Hindlimb muscle (tissue), 1 donor: ENCODE measurements around the gene SLITRK2. TPM values are rescaled to one million over a fixed set of nuclear protein-coding genes. Genes with fewer than 3 reads are reported as not detected.

ENCODE experiments used
- DNase-seq: peaks from one replicate; pipeline ENCODE4 v3.0.0-alpha.2; 2013
- polyA plus RNA-seq: library from polyadenylated mRNA; unstranded; fragments of 120-200 nt; gene quantifications from one replicate; pipeline ENCODE4 v1.2.1, GENCODE V29; 2013; ENCODE audit not compliant: insufficient read length

The SLITRK2 gene, protein sequence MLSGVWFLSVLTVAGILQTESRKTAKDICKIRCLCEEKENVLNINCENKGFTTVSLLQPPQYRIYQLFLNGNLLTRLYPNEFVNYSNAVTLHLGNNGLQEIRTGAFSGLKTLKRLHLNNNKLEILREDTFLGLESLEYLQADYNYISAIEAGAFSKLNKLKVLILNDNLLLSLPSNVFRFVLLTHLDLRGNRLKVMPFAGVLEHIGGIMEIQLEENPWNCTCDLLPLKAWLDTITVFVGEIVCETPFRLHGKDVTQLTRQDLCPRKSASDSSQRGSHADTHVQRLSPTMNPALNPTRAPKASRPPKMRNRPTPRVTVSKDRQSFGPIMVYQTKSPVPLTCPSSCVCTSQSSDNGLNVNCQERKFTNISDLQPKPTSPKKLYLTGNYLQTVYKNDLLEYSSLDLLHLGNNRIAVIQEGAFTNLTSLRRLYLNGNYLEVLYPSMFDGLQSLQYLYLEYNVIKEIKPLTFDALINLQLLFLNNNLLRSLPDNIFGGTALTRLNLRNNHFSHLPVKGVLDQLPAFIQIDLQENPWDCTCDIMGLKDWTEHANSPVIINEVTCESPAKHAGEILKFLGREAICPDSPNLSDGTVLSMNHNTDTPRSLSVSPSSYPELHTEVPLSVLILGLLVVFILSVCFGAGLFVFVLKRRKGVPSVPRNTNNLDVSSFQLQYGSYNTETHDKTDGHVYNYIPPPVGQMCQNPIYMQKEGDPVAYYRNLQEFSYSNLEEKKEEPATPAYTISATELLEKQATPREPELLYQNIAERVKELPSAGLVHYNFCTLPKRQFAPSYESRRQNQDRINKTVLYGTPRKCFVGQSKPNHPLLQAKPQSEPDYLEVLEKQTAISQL
- polyA plus RNA-seq: 0.49 TPM

DNA sequence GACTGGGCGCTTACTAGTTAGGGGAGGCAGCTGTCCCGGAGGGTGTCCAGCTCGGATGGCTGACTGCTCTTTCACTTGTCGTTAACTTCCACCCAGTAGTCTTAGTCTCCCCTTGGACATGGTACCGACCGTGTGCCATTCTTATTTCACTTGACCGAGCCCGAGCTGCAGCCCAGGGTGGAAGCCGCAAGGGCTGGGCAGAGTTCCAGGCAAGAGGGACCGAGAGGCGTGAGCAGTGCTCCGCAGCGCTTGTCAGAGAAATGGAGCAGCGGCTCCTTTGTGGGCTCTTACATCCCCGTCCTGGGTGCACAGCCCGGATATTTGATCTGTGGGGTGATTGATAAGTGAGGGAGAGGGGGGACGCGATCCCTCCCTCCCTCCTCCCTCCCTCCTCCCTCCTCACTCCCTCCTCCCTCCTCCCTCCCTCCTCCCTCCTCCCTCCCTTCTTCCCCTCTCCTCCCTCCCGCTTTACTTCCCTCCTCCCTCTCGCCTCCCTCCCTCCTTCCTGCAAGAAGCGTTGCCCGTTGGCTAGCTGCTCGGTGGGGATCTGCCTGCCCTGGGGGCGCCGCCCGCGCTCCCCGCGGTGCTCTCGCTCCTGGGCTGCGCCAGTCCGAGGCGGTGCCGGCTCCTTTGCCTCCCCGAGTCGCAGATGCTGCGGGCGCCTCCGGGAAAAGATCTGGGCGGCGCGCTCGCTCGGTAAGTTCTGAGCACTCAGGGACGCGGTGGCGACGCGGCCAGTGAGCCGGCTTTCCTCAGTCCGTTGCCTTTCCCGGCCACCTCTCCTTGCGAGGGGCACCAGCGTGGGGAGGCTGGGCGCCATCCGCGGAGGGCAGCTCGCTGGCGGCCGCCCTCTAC, at the start of gene SLITRK2:
TSS of gene SLITRK2 (plus strand) at position 499 of the 855 bp plus-strand sequence. CDS start 4,597 bp downstream, outside the sequence.
- no peak for DNase-seq

DNA sequence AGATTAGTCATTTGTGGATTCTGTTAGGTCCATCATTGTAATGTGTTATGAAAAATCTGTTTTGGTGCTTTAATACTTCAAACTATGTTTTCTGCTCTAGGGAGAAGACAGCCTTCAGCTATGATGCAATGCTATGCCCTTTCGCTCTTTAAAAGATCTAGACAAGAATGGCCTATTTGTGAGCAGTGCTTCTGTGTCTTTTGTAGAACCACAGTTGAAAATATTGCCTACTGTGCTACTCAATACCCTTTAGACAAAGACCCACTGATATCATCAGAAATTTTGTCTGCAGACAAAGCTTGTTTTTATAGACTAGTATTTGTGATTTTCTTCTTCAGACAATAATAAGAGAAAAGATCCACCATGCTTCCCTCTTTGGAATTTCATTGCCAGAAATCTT, 44.6 kb upstream of the SLITRK2 start:
- no peak for DNase-seq

DNA sequence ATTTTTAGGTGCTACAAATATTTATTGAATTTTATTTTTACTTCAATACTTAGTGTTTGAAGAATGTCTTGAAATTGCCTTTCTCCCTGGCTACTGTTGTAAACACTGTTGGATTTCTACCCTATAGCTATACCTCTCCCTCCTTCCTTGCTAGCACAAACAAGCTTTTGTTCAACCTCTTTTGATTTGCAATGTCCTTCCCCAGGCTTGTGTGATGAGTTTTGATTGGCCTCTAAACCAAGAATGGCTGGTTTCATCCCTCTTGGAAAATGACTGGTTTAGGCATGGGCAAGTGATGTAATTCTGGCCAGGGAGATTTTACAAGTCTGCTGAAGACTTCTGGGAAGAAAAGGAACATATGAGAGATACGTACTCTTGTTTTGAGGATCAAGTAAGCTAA, 25.3 kb upstream of the SLITRK2 start:
- DNase-seq: no peak

DNA sequence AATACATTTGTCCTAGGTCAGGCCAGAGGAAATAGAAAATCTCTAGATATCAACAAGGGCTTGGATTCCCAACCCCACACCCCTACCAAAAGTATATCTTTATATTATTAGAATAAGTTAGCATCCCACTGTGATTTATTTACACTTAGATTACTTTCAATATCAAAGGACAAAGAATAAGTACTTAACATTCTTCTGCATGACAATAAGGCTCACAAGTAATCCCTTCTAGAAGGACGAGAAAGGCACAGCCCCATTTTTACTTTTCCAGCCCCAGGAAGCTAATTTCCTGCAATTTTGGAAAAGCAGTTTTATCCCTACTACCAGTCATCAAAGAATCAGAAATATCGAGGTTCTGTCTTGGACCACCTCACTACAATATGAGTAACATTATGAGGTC, 14.1 kb upstream of the SLITRK2 start:
- no peak for DNase-seq

DNA sequence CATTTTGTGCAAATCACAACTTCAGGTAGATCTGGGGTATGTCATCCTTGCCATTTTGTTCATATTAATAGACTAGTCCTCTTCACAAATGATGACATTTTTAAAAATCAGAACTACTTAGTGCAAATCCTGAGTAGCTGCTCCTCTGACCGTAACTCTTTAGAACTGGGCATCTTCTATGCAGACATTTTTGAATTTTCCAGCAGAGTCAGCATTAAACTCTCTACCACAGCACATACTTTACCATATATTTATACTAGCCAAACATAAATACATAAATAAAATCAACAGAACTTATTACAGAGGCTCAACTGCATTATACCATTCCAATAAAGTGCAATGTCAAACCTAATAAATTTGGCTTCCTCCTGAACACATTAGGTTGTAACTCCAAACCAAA, 4.5 kb upstream of the SLITRK2 start:
- DNase-seq: no peak

DNA sequence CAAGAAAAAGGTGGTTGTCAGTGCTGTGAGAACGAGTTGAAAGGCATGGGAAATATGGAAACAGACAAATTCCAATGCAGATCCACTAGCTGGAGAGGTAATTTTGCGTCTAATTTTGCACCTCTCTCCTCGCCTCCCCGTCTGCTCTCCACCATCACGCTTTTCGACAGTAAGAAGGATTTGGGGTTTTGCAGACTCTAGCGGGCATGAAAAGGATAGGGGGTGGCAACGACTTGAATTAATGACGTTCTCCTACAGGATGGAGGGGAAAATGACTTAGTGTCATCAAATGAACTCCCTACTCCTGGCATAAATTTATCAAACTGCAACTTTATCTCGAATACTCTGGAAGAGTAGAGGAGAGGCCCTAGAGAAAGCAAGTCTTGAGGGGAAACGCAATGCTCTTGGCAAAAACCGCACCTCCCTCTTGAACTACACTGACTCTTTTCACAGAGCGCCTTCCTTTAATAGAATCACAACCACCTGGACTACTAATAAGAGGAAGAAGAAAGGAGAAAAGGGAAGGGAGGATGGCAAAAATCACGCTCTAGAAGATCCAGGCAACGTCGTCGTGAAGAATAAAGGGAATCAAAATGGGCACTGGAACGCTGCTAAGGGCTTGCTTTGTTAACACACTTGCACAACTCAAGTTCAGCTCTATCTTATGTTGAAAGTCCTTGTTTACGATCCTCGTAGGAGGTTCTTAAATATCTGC, 871 bp upstream of the SLITRK2 start:
- no peak for DNase-seq

DNA sequence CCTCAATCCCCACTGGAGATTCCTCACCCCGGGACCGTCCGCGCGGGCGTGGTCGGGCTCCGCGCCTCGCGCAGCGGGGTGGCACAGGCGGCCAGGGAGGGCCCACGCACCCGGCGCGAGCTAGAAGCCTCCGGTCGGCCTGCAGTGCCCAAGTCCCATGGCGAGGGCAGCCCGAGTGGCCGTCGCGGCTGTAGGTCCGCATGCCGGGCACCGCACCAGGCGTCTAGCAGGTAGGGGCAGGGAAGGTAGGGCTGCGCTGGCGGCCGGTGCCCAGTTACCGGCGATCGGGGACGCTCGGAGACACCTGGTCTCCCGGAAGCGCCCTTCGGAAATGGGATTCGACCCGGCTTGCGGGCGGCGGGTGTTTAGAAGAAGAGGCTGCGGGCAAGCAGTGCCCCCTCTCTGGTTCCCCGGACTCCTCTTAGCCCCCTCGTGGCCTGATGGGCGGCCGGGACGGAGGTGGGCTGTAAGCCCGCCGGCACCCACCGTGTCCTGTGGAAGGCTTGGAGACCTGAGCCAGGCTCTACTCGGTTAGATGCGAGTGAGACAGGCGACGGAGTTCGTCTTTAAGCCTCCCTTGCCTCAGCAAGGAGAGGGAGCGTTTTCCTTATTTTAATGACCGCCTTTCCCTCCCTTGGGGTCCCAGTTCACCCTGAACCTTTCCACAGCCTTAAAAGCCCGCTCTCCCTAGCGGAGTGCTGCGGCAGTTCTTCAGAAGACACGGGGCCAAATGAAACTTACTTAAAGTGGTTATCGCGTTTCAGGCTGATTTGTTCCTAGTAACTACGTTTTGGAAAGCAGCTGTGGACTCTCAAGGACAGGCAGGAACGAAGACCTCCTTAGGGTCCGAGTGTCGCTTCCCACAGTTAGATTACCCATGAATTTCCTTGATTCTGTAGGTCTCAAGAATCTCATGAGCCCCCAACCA, 821 bp downstream of the SLITRK2 start:
- DNase-seq: no peak

DNA sequence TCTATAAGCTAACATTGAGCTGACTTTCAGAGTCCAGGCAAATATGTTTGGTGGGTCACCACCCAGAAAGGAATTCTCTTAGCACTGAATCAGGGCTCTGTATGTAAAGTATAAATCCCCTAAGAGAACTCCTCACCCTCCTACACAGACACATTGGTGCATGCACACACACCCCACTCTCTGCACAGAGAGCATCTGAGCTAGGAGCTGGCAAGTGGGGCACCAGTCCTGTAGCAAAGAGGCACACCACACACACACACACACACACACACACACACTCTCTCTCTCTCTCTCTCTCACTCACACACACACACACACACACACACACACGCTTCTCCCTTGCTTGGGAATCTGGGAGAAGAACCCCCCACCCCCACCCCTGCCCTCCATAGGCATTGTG, 3.2 kb downstream of the SLITRK2 start:
- no peak for DNase-seq

DNA sequence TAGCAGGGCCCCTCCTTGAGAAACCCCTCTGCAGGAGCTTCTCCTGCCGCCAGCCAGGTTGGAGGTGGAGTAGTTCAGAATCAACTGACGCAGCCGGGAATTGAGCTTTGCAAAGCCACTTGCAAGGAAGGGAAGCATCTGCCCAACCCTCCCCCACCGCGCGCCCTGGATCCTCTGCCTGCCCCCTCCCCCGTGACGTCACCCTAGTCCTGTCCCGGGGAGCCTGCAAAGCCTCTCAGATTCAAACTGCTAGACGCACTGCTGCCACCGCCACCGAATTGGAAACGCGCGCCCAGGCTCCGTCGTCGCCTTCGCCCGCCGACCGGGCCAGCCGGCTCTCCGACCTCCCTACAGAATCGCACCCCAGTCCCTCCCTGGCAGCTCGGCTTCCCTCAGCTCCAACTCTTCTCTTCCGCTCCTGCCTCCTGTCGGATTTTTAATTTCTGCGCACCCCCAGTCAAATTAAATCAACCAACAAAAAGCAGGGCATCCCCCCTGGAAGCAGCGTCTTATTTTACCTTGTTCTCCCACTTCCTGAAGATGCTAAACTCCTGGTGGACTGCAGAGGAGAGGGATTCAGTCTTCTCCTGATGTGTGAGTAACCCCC, 3.8 kb downstream of the SLITRK2 start:
- no peak for DNase-seq

DNA sequence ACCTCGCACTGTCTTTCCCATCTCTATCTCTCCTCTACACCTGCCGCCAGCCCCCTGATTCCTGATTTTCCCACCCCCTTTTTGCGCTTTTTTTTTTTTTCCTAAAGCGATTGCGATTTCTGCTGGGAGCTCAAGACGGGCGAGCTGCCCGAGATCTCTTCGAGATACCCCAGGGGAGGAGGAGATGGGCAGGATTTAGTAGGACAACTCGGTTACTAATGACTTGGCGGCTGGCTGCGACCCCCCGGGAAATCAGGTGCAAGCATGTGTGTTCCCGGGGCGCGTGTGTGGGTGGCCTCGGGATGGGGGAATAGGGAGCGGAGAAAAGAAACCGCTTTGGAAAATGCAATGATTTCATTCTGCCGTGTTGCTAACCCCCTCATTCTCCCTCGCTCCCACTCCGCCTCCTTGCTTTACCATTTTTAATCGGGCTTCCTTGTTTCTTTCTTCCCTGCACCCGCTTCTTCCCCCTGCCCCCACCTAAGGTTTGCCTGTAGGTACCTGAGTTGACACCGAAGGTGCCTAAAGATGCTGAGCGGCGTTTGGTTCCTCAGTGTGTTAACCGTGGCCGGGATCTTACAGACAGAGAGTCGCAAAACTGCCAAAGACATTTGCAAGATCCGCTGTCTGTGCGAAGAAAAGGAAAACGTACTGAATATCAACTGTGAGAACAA, 4.4 kb downstream of the SLITRK2 start:
- no peak for DNase-seq

DNA sequence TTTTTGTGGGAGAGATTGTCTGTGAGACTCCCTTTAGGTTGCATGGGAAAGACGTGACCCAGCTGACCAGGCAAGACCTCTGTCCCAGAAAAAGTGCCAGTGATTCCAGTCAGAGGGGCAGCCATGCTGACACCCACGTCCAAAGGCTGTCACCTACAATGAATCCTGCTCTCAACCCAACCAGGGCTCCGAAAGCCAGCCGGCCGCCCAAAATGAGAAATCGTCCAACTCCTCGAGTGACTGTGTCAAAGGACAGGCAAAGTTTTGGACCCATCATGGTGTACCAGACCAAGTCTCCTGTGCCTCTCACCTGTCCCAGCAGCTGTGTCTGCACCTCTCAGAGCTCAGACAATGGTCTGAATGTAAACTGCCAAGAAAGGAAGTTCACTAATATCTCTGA, 5.5 kb downstream of the SLITRK2 start:
- DNase-seq: no peak

DNA sequence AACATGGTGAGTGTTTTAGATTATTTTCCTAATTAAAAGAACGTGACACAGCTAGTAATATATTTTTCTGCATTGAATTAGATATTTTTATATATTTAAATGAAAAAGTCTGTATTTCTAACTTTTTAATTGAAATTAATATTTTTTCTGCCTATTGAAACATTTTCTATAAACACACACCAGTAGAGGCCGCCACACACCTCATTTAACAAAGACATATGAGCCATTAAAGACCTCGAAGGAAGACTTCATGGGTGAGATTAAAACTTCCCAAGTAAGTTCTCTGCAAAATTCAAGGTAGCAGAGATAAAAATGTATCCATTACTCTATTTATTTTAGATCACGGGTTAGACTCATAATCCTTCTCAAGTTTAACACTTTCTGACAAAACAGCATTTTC, 8.3 kb downstream of the SLITRK2 start:
- no peak for DNase-seq

DNA sequence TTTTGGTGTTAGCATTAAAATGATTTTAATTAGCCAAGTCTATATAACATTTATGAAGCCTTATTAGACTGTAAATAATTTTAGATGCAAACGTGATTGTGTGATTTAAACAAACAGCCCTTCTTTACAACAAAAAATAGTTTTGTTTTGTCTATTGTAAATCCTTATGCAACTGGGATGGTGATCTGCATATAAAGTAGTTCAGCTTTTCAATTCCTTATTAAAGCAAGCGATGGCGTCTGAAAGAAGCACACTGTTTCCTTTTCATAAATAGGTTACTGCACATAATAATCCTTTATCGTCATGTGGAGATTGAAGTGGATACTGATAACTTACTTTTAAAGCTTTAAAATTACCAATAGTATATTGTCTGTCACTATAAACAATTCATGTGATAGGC, 8.8 kb downstream of the SLITRK2 start:
- no peak for DNase-seq

DNA sequence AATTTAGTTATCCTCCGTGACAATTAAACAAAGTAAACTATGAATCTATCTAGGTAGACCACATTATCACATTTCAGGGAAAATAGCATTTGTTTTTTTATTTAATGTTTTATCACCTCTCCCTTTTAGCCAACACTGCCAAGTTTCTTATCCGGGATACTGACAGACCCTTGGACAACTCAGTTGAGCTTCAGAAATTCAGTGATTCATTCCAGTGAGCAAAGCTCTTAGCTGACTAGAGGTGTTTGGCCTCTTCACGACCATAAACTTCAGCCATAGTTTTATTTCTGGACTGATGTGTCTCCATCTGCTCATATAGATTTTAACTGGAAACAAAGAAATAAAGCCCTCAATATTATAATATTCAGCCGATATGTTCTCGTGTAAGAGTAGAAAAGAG, 15.2 kb downstream of the SLITRK2 start:
- DNase-seq: no peak

DNA sequence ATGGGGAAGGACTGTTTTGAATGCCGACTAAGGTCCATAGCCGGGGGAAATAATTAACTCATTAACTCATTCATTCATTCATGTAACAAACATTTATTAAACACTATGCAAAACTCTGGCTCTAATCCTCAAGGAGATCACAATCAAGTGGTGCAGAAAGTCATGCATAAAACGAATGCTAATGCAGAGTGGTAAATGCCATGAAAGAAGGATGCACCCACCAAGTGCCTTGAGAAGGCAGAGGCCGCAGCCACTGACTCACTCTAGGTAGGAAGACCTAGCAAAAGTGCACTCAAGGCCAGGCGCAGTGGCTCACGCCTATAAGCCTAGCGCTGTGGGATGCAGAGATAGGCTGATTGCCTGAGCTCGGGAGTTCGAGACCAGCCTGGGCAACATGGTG, 22.9 kb downstream of the SLITRK2 start:
- DNase-seq: no peak

DNA sequence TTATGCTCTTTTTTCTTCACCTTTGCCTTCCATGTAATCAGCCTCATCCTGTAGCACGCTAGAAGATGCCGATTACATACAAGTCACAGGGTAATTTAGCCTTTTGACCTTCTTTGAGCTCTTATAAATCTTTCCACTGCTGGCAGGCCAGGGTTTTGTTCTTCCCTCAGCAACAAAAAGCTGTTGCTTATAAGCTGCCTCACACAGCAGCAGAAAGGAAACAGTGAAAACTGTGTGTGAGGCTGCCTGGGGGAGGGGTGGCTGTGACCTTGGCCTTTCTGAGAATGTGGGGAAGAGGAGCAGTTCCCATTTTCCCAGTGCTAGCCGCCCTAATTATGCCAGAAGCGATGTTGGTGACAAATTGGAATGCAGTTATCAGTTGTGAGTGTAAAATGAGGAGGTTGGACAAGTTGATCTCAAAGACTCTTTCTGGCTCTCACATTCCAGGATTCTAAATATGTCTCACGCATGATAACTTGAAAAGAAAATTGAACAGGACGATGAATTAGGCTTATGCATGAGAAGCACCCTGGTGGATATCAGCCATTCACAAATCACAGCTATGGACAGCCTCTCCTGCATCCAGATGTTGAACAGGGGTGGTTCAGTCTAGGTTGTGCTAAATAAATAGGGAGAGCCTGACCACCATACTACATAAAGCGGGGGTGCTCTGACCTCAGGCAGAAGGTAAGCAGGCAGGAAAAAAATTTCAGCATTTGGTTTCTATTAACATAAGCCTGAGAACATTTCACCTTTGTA, 25.7 kb downstream of the SLITRK2 start:
- no peak for DNase-seq

DNA sequence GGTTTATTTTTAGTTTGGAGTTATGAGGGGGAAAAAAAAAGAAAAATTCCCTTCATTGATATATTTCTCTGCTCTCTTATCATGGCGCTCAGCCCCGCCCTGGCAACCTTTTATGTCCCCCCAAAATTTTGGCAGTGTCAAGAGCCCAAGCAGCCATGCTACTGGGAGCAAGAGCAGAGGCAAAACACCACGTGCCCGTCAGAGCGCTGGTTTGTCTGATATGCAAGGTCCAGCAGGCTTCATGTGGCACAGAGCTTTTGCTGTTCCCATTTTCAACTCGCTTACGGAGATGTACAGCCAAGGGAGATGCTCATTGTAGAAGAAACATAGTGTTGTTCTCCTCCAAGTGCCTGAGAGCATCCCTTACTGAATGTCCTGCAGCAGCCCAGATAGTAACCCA, 27.3 kb downstream of the SLITRK2 start:
- DNase-seq: no peak

DNA sequence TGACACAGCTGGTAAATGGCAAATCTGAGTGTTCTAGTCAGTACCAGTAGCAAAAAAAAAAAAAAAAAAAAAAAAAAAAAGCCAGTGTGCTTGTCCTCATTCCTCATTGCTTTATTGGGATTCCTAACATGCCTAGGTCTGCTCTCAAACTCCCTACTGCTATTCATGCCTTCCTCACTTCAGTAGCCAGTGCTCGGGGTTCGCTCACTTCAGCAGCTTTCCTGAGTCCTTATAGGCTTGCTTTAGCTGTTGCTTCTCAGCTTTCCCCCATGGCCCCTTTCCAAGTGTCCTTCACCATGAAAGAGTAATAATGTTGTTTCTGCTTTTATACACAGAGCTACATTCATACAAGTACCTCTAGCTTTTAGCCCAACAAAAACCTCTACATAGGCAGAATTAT, 30.8 kb downstream of the SLITRK2 start:
- no peak for DNase-seq

DNA sequence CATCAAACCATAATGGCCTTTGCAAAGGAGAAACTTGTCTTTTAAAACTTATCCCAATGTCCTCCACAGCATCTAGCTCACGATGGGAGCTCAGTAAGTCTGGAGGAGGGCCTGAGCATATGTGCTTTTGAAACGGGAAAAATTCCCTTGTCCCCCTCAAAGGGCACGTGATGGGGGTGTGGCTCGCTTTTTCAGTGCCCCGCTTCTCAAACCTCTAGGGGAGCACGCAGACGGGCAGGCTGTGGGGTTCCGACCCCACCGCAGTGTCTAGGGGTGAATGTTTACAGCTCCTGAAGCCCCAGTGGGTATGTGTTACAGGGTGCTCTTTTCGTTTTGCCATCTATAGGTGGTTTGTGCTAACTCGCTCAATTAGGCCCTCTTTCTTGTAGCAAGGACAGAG, 31.2 kb downstream of the SLITRK2 start:
- no peak for DNase-seq
